ENCODE measurements around the gene PCMTD2.

DNA sequence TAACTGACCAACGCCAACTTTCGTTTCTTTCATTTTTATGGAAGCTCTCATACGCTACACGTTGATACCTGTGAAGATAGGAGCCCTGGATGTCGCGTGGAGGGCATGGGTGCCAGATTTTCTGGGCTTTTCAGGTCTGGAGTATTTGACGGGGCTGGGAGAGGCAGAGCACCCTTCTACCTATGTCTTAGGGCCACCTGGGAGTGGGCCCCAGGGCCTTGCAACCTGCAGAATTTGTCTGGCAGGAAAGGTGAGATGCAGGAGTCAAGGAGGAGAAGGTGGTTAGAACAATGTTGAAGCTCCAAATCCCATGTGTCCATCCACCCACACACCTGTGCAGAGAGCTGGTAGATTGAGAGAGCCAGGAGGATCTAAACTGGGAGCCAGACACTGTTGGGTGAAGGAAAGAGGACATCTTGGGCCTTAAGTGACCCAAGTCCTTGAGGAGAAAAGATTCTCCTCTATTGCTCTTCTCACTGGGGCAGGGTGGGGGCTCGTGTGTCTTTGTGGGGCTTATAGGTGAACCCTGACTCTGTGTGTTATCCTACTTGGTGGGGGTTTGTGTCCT is 27.4 kb upstream of the PCMTD2 start:
- TF ChIP-seq CTCF (conservative IDR thresholded peaks at IDR 0.05; ENCODE audit: low read depth in 2 of 2) (no peak), EZH2 (IDR thresholded peaks at IDR 0.05; ENCODE audit: low read depth, unreplicated experiment) (no peak), EZH2phosphoT487 (IDR thresholded peaks at IDR 0.05; ENCODE audit: unreplicated experiment) (no peak), CREB1 (CRISPR knock-in tag; IDR thresholded peaks at IDR 0.05; ENCODE audit: low read depth) (no peak), POLR2AphosphoS5 (IDR thresholded peaks at IDR 0.05; ENCODE audit: low read depth) (no peak), ZNF331 (CRISPR knock-in tag; IDR thresholded peaks at IDR 0.05; ENCODE audit: low read depth) (no peak), STAT1 (IDR thresholded peaks at IDR 0.05; ENCODE audit: unreplicated experiment) (no peak), NANOG (IDR thresholded peaks at IDR 0.05; ENCODE audit: borderline replicate concordance) (no peak), ZNF114 (CRISPR knock-in tag; IDR thresholded peaks at IDR 0.05) (no peak)
- TF ChIP-seq, protein P1, sequence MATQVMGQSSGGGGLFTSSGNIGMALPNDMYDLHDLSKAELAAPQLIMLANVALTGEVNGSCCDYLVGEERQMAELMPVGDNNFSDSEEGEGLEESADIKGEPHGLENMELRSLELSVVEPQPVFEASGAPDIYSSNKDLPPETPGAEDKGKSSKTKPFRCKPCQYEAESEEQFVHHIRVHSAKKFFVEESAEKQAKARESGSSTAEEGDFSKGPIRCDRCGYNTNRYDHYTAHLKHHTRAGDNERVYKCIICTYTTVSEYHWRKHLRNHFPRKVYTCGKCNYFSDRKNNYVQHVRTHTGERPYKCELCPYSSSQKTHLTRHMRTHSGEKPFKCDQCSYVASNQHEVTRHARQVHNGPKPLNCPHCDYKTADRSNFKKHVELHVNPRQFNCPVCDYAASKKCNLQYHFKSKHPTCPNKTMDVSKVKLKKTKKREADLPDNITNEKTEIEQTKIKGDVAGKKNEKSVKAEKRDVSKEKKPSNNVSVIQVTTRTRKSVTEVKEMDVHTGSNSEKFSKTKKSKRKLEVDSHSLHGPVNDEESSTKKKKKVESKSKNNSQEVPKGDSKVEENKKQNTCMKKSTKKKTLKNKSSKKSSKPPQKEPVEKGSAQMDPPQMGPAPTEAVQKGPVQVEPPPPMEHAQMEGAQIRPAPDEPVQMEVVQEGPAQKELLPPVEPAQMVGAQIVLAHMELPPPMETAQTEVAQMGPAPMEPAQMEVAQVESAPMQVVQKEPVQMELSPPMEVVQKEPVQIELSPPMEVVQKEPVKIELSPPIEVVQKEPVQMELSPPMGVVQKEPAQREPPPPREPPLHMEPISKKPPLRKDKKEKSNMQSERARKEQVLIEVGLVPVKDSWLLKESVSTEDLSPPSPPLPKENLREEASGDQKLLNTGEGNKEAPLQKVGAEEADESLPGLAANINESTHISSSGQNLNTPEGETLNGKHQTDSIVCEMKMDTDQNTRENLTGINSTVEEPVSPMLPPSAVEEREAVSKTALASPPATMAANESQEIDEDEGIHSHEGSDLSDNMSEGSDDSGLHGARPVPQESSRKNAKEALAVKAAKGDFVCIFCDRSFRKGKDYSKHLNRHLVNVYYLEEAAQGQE (IDR thresholded peaks at IDR 0.05; ENCODE audit: unreplicated experiment), result no peak
- TF ChIP-seq, protein P2, sequence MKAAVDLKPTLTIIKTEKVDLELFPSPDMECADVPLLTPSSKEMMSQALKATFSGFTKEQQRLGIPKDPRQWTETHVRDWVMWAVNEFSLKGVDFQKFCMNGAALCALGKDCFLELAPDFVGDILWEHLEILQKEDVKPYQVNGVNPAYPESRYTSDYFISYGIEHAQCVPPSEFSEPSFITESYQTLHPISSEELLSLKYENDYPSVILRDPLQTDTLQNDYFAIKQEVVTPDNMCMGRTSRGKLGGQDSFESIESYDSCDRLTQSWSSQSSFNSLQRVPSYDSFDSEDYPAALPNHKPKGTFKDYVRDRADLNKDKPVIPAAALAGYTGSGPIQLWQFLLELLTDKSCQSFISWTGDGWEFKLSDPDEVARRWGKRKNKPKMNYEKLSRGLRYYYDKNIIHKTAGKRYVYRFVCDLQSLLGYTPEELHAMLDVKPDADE (IDR thresholded peaks at IDR 0.05), result no peak
